Lung (tissue), 12 donors: Measurements from ENCODE around the gene TRIP11. TPM values are rescaled to one million over a fixed set of nuclear protein-coding genes. Genes with fewer than 3 reads are reported as not detected.

Source experiments
- ATAC-seq: fragments of 200-7000 bp; cut with Tn5 transposase; one replicate; pipeline ENCODE4 v1.9.1; 2020; ENCODE audit warnings: moderate number of reproducible peaks; ENCODE audit not compliant: insufficient read depth, low FRiP score
- DNase-seq, 3 donors: peaks; one replicate each; pipeline ENCODE4 v3.0.0-alpha.2; 2013 to 2017
- H3K27ac ChIP-seq, 2 donors: one replicate each; pipeline ENCODE4 v1.5.1; 2013; ENCODE audit warnings: mild to moderate bottlenecking in 2 of 2, moderate library complexity in 2 of 2, control low read depth in 1 of 2, inconsistent platforms in 1 of 2, low read depth in 1 of 2, low read length in 1 of 2
- H3K27me3 ChIP-seq, 3 donors: one replicate each; pipeline ENCODE4 v1.5.1; 2013; ENCODE audit warnings: low read length in 2 of 3; ENCODE audit not compliant: control insufficient read depth in 3 of 3, insufficient read depth in 3 of 3
- H3K36me3 ChIP-seq, 4 donors: one replicate each; pipeline ENCODE4 v1.5.1; 2013; ENCODE audit warnings: low read length in 4 of 4, mild to moderate bottlenecking in 1 of 4, moderate library complexity in 1 of 4; ENCODE audit not compliant: control insufficient read depth in 4 of 4, insufficient read depth in 4 of 4
- H3K4me1 ChIP-seq, 5 donors: one replicate each; pipeline ENCODE4 v1.5.1; 2013; ENCODE audit warnings: low read length in 5 of 5, mild to moderate bottlenecking in 2 of 5, moderate library complexity in 1 of 5; ENCODE audit not compliant: control insufficient read depth in 5 of 5, insufficient read depth in 5 of 5
- H3K4me3 ChIP-seq: one replicate; pipeline ENCODE4 v1.5.1; 2013; ENCODE audit warnings: mild to moderate bottlenecking, control low read depth, moderate library complexity
- H3K9ac ChIP-seq, 2 donors: one replicate each; pipeline ENCODE4 v1.5.1; 2013; ENCODE audit warnings: low read length in 2 of 2, control low read depth in 1 of 2; ENCODE audit not compliant: insufficient read depth in 1 of 2
- H3K9me3 ChIP-seq, 4 donors: one replicate each; pipeline ENCODE4 v1.5.1; 2013; ENCODE audit warnings: low read length in 3 of 4, mild to moderate bottlenecking in 1 of 4, moderate library complexity in 1 of 4; ENCODE audit not compliant: control insufficient read depth in 4 of 4, insufficient read depth in 3 of 4
- CTCF ChIP-seq: IDR thresholded peaks from 2 replicates; pipeline ENCODE4 v1.5.1; 2012; ENCODE audit warnings: mild to moderate bottlenecking; ENCODE audit errors: control extremely low read depth, extremely low read depth
- WGBS, 2 donors: extraction: QIAGEN DNeasy Blood & Tissue Kit; methylation state at CpG; one replicate each; pipeline ENCODE4 v1.1.7; 2013; 5-methylcytosine and 5-hydroxymethylcytosine counted together
- polyA plus RNA-seq, 2 donors: library from polyadenylated mRNA; stranded (reverse); fragments of 200-250 nt; gene quantifications; one replicate each; pipeline ENCODE4 v1.2.1, GENCODE V29; 2013
- total RNA-seq, 2 donors: library from RNA; depleted of rRNA in 1 of 2; stranded (reverse); fragments of >200 nt in 1 of 2; gene quantifications; one replicate each; pipeline ENCODE4 v1.2.1, GENCODE V29; 2014 to 2021
- donor health status: control.
- donor health status: control.
- donor health status: Bipolar disorder and iron deficiency.
- donor health status: healthy.
- donor health status: DM: yes; HTN: yes; CAD: no.

TRIP11 gene
- total and polyA plus RNA-seq, 4 donors = 4.0 to 56.4 (median 27.3) TPM

GRCh38 chr14:91925727-91926121, 114.1 kb downstream of the TRIP11 start:
- H3K36me3 ChIP-seq = peaks cover 0 to 3% (median under 1%) of the 10 kb centered on the region in 4 donors
- no peaks in the 10 kb centered on the region for H3K27me3 ChIP-seq
- H3K27ac ChIP-seq = no peak overlapping the region
- TF ChIP-seq CTCF = no peak
- 91 to 95% methylated on average over 10 of the region's 10 CpGs for WGBS, 2 donors
- H3K4me3 ChIP-seq = no peak overlapping the region
- peaks cover 0 to 19% (median 7%) of the 10 kb centered on the region in 5 donors for H3K4me1 ChIP-seq
- H3K9me3 ChIP-seq = no peaks in the 10 kb centered on the region
- DNase-seq = no peak
- ATAC-seq = peak; percentile 24
- no peak overlapping the region for H3K9ac ChIP-seq

- Histone ChIP-seq H3K4me3 (no peak overlapping the region), H3K9ac (no peak overlapping the region), H3K36me3 (peaks cover 0 to 3% (median under 1%) of the 10 kb centered on the region in 4 donors), H3K27ac (no peak overlapping the region), H3K4me1 (peaks cover 0 to 19% (median 7%) of the 10 kb centered on the region in 5 donors), H3K27me3 (no peaks in the 10 kb centered on the region), H3K9me3 (no peaks in the 10 kb centered on the region)
- ATAC-seq (no peak), DNase-seq (peak; percentile 61 to 81 (median 75))
- 73 to 75% methylated on average over 13 of the region's 13 CpGs for WGBS, 2 donors
- no peak for TF ChIP-seq CTCF
Measured at GRCh38 chr14:91925001-91925726, 114.7 kb downstream of the TRIP11 start.

GRCh38 chr14:91920526-91920925, 119.3 kb downstream of the TRIP11 start:
- peak overlapping the region in 1 of 2 donors; percentile 10 for H3K27ac ChIP-seq
- H3K9me3 ChIP-seq = no peaks in the 10 kb centered on the region
- peaks cover 0 to 34% (median 18%) of the 10 kb centered on the region in 5 donors for H3K4me1 ChIP-seq
- H3K36me3 ChIP-seq = peaks cover 0 to 2% (median under 1%) of the 10 kb centered on the region in 4 donors
- 62 to 67% methylated on average over 3 of the region's 3 CpGs for WGBS, 2 donors
- no peak overlapping the region for H3K4me3 ChIP-seq
- DNase-seq = no peak
- TF ChIP-seq CTCF = no peak
- no peak for ATAC-seq
- H3K27me3 ChIP-seq = no peaks in the 10 kb centered on the region
- H3K9ac ChIP-seq = no peak overlapping the region
